HL-60 (cell line): ENCODE data around the gene MAPKAPK2.

Source experiments
- CTCF ChIP-seq: IDR thresholded peaks from one replicate; pipeline ENCODE4 v1.5.1; 2011; ENCODE audit warnings: low read length, control low read depth, inconsistent platforms; ENCODE audit not compliant: insufficient read depth
- POLR2AphosphoS5 ChIP-seq: IDR thresholded peaks from 2 replicates; pipeline ENCODE4 v1.6.1; 2012; ENCODE audit warnings: low read depth

- TF ChIP-seq CTCF (no peak), POLR2AphosphoS5 (no peak)
Measured at GRCh38 chr1:206696812-206697585, 12.3 kb downstream of the MAPKAPK2 start.
